Measurements from ENCODE around the gene TNFRSF9.

GRCh38 chr1:7915826-7916500, 24.7 kb downstream of the TNFRSF9 start:
- TF ChIP-seq CTCF (IDR thresholded peaks at IDR 0.05), result no peak
- TF ChIP-seq ZFX (IDR thresholded peaks at IDR 0.05; ENCODE audit: borderline replicate concordance), result no peak
